K562 (cell line): ENCODE measurements around the gene RNU6-8. TPM values are rescaled to one million over a fixed set of nuclear protein-coding genes. Genes with fewer than 3 reads are reported as not detected.

Experiments used
- ATAC-seq: fragments of 200-7000 bp; cut with Tn5 transposase; 3 replicates; pipeline ENCODE4 v1.9.1; 2020; ENCODE audit warnings: moderate library complexity
- BruUV-seq: library from RNA; stranded (reverse); fragments of 400-500 nt; replicated peaks from 2 replicates; lab custom pipeline; 2021; lab: Mats Ljungman, UMichigan
- CTCF ChIA-PET: fragments of 300-600 bp; formaldehyde crosslinking; extraction: SDS; loops from one replicate; lab custom pipeline; 2021; ENCODE audit warnings: low intra/inter-chr PET ratio; lab: Yijun Ruan, JAX
- POLR2A ChIA-PET: fragments of 300-600, 350-650 bp; sonication (Branson Sonifier 250); formaldehyde crosslinking; extraction: SDS; loops from one replicate; lab custom pipeline; 2021; ENCODE audit warnings: antibody characterized with exemption, inconsistent platforms; lab: Yijun Ruan, JAX
- DNase-seq, 4 experiments: peaks; one replicate each; pipeline versions ENCODE4 v3.0.0 to v3.0.0-alpha.2; 2011 to 2018; ENCODE audit warnings: low spot score in 3 of 4, mixed read lengths in 3 of 4; ENCODE audit errors: extremely low read depth in 1 of 4
- FAIRE-seq: peaks from 2 replicates; lab custom pipeline; 2011; peaks lifted over from hg19 to GRCh38; lab: Jason Lieb, UNC
- H2AFZ ChIP-seq: 2 replicates; pipeline ENCODE4 v1.6.0; 2011; ENCODE audit warnings: low read depth, low read length, control low read depth, inconsistent platforms
- H3K27ac ChIP-seq: fragments of 200-600 bp; 3 replicates; pipeline ENCODE4 v1.8.0; 2011; ENCODE audit warnings: low read depth, mild to moderate bottlenecking, control low read depth, inconsistent platforms, low read length, moderate library complexity, mixed read lengths; ENCODE audit errors: extremely low read depth
- H3K27me3 ChIP-seq, 2 experiments: fragments of 300-600 bp in 1 of 2; 2 replicates in 1 of 2; 3 replicates in 1 of 2; pipeline versions ENCODE4 v1.6.0 to v1.8.0; 2011; ENCODE audit warnings: inconsistent platforms in 2 of 2, low read length in 2 of 2, mild to moderate bottlenecking in 1 of 2, mixed read lengths in 1 of 2, moderate library complexity in 1 of 2; ENCODE audit not compliant: control insufficient read depth in 2 of 2, insufficient read depth in 2 of 2
- H3K36me3 ChIP-seq: fragments of 300-600 bp; 3 replicates; pipeline ENCODE4 v1.8.0; 2011; ENCODE audit warnings: mild to moderate bottlenecking, low read length, inconsistent platforms; ENCODE audit not compliant: control insufficient read depth, insufficient read depth
- H3K4me1 ChIP-seq, 2 experiments: fragments of 200-600 bp in 1 of 2; replicated peaks in 1 of 2; 2 replicates in 1 of 2; 3 replicates in 1 of 2; pipeline versions ENCODE4 v1.5.1 to v1.8.0; 2011; ENCODE audit warnings: inconsistent platforms in 2 of 2, low read length in 2 of 2, mild to moderate bottlenecking in 1 of 2, mixed read lengths in 1 of 2, moderate library complexity in 1 of 2; ENCODE audit not compliant: control insufficient read depth in 2 of 2, insufficient read depth in 2 of 2
- H3K4me2 ChIP-seq: 2 replicates; pipeline ENCODE4 v1.6.1; 2011; ENCODE audit warnings: low read length, control low read depth, inconsistent platforms, mixed read lengths; ENCODE audit not compliant: insufficient read depth
- H3K4me3 ChIP-seq: fragments of 200-600 bp; sonication (generic), shearing (Covaris generic); 2 replicates; pipeline ENCODE4 v1.5.1; 2016; ENCODE audit warnings: control low read depth, inconsistent platforms
- H3K79me2 ChIP-seq: fragments of 200-600 bp; 3 replicates; pipeline ENCODE4 v1.8.0; 2011; ENCODE audit warnings: low read length, inconsistent platforms; ENCODE audit not compliant: control insufficient read depth, insufficient read depth
- H3K9ac ChIP-seq, 2 experiments: 2 replicates each; pipeline versions ENCODE4 v1.6.0 to v1.6.1; 2011; ENCODE audit warnings: low read depth in 2 of 2, low read length in 2 of 2, control low read depth in 1 of 2, inconsistent platforms in 1 of 2, mild to moderate bottlenecking in 1 of 2, mixed read lengths in 1 of 2; ENCODE audit not compliant: insufficient read depth in 1 of 2
- H3K9me1 ChIP-seq: one replicate; pipeline ENCODE4 v1.6.0; 2011; ENCODE audit warnings: inconsistent platforms, mild to moderate bottlenecking, low read length, moderate library complexity; ENCODE audit not compliant: control insufficient read depth, insufficient read depth
- H3K9me3 ChIP-seq: replicated peaks from 2 replicates; pipeline ENCODE4 v1.5.1; 2011; ENCODE audit warnings: low read depth, low read length, inconsistent platforms; ENCODE audit not compliant: control insufficient read depth, insufficient read depth
- H4K20me1 ChIP-seq: replicated peaks from 2 replicates; pipeline ENCODE4 v1.6.1; 2011; ENCODE audit warnings: low read length, inconsistent platforms, mixed read lengths; ENCODE audit not compliant: control insufficient read depth, insufficient read depth
- CBFA2T2 ChIP-seq: fragments of 450-650 bp; conservative IDR thresholded peaks from 2 replicates; pipeline ENCODE4 v1.6.1; 2017; ENCODE audit warnings: mild to moderate bottlenecking
- CBX3 ChIP-seq, 2 experiments: IDR thresholded peaks; 1 replicate in 1 of 2; 2 replicates in 1 of 2; pipeline ENCODE4 v1.6.1; 2012; ENCODE audit warnings: inconsistent platforms in 2 of 2, low read length in 2 of 2, borderline replicate concordance in 1 of 2, control low read depth in 1 of 2
- KAT2B ChIP-seq: IDR thresholded peaks from one replicate; pipeline ENCODE4 v1.6.1; 2012; ENCODE audit warnings: low read depth, mild to moderate bottlenecking, control low read depth, inconsistent platforms, low read length, moderate library complexity
- NR2F6 ChIP-seq: fragments of 450-650 bp; formaldehyde crosslinking; IDR thresholded peaks from 2 replicates; pipeline ENCODE4 v1.4.0; 2020; ENCODE audit warnings: mild to moderate bottlenecking
- PHF8 ChIP-seq: fragments of 200-600 bp; sonication (generic); IDR thresholded peaks from 2 replicates; pipeline ENCODE4 v1.6.1; 2012; ENCODE audit warnings: mixed run types, mild to moderate bottlenecking, inconsistent platforms, low read length, moderate library complexity, borderline replicate concordance
- RAD51 ChIP-seq: fragments of 450-650 bp; IDR thresholded peaks from 2 replicates; pipeline ENCODE4 v1.7.1; 2016; ENCODE audit warnings: low read depth, mild to moderate bottlenecking, borderline replicate concordance
- TFE3 ChIP-seq: fragments of 450-650 bp; formaldehyde crosslinking; IDR thresholded peaks from 2 replicates; pipeline ENCODE4 v1.4.0; 2020; ENCODE audit warnings: mild to moderate bottlenecking, mixed read lengths
- THAP12 ChIP-seq: fragments of 250-450 bp; sonication (Bioruptor Pico); IDR thresholded peaks from 2 replicates; pipeline ENCODE4 v1.9.0; 2021; ENCODE audit warnings: mild to moderate bottlenecking, inconsistent platforms
- TOE1 ChIP-seq, 2 experiments: fragments of 450-650 bp in 1 of 2; sonication (generic) in 1 of 2; formaldehyde crosslinking in 1 of 2; IDR thresholded peaks; 2 replicates each; pipeline versions ENCODE4 v1.7.1 to v1.8.0; 2016 to 2022; ENCODE audit warnings: borderline replicate concordance in 2 of 2, mild to moderate bottlenecking in 2 of 2, antibody characterized with exemption in 1 of 2, inconsistent platforms in 1 of 2, low read depth in 1 of 2, missing genetic modification reagents in 1 of 2, moderate library complexity in 1 of 2
- ZNF668 ChIP-seq: fragments of 250-450 bp; sonication (Bioruptor Pico); IDR thresholded peaks from 2 replicates; pipeline ENCODE4 v1.8.0; 2022; ENCODE audit warnings: mild to moderate bottlenecking, inconsistent platforms
- WGBS: fragments of 100-300 bp; shearing (Covaris generic); methylation state at CpG from one replicate; pipeline ENCODE4 v1.1.6; 2016; ENCODE audit warnings: low coverage, mixed read lengths; ENCODE audit not compliant: insufficient coverage; ENCODE audit errors: missing lambda C conversion rate; 5-methylcytosine and 5-hydroxymethylcytosine counted together
- in situ Hi-C: fragments of 300-500 bp; cut with MboI; formaldehyde crosslinking; loops from 4 replicates; pipeline ENCODE4 v1.15.0; 2018; ENCODE audit warnings: inconsistent platforms, mixed read lengths
- intact Hi-C: fragments of 100-400 bp; cut with micrococcal nuclease; formaldehyde crosslinking; loops from 2 replicates; pipeline ENCODE4 v1.14.2; 2022
- polyA plus RNA-seq, 8 experiments: library from polyadenylated mRNA; depleted of rRNA in 4 of 8; stranded (reverse) in 5 of 8; unstranded in 3 of 8; fragments of >200 nt; fragmentation: Nextera tagmentation in 2 of 8; fragmentation: Illumina TruSeq in 1 of 8; extraction: Ambion mirVana in 2 of 8; extraction: Trizol in 1 of 8; gene quantifications; 2 replicates each; pipeline versions ENCODE4 v1.2.1 to v1.2.3, GENCODE V29; 2011 to 2014; ENCODE audit warnings: inconsistent platforms in 1 of 8, missing spikeins in 1 of 8
- total RNA-seq, 7 experiments: library from RNA; depleted of rRNA in 6 of 7; stranded (reverse); fragments of >200 nt in 6 of 7; fragmentation: Illumina TruSeq in 2 of 7; extraction: Trizol in 2 of 7; gene quantifications; 2 replicates each; pipeline versions ENCODE4 v1.2.1 to v1.2.3, GENCODE V29; 2011 to 2021; ENCODE audit warnings: low replicate concordance in 1 of 7
- TF ChIP-seq, protein P1 (sequence below): sonication (generic); formaldehyde crosslinking; IDR thresholded peaks from 2 replicates; pipeline ENCODE4 v1.5.0; 2020; ENCODE audit warnings: missing genetic modification reagents

Gene RNU6-8
- total and polyA plus RNA-seq, 9 of the 15 experiments (the other 6 are each of a cell fraction or from before 2014, with no cell fraction given), result not detected

GRCh38 chr14:32171469-32171868 lies 31.6 kb downstream of the RNU6-8 start:
- H4K20me1 ChIP-seq, result no peaks in the 10 kb centered on the region
- ATAC-seq (no peak), DNase-seq (no peak), FAIRE-seq (no peak)
- H3K4me3 ChIP-seq, result no peak overlapping the region
- ChIA-PET CTCF (no interaction called here), POLR2A (no interaction called here)
- 54% methylated on average over 5 of the region's 5 CpGs for WGBS
- H3K9me1 ChIP-seq, result no peaks in the 10 kb centered on the region
- H2AFZ ChIP-seq, result no peak overlapping the region
- no peaks in the 10 kb centered on the region for H3K79me2 ChIP-seq
- H3K27ac ChIP-seq, result no peak overlapping the region
- in situ Hi-C loops (no loop called here), intact Hi-C loops (no loop called here)
- H3K9me3 ChIP-seq, result no peaks in the 10 kb centered on the region
- TF ChIP-seq CBX3 (IDR thresholded peaks at IDR 0.05; ENCODE audit: borderline replicate concordance in 1 of 2, low read length in 2 of 2) (no peak), PHF8 (no peak), NR2F6 (CRISPR knock-in tag) (no peak), CBFA2T2 (0 out of 2 replicates have a peak, but pooled peaks have one; percentile 10), ZNF668 (CRISPR knock-in tag) (no peak), THAP12 (CRISPR knock-in tag) (no peak), KAT2B (no peak), TOE1 (IDR thresholded peaks at IDR 0.05; ENCODE audit: borderline replicate concordance) (peak; percentile 46; the same call in 1 of the 2 replicates), TOE1 (CRISPR knock-in tag; IDR thresholded peaks at IDR 0.05; ENCODE audit: borderline replicate concordance, low read depth) (no peak), RAD51 (peak; percentile 65; the same call in 1 of the 2 replicates), TFE3 (CRISPR knock-in tag) (peak; percentile 75)
- TF ChIP-seq, protein P1, sequence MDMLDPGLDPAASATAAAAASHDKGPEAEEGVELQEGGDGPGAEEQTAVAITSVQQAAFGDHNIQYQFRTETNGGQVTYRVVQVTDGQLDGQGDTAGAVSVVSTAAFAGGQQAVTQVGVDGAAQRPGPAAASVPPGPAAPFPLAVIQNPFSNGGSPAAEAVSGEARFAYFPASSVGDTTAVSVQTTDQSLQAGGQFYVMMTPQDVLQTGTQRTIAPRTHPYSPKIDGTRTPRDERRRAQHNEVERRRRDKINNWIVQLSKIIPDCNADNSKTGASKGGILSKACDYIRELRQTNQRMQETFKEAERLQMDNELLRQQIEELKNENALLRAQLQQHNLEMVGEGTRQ (CRISPR knock-in tag), result peak; percentile 18; the same call in 1 of the 2 replicates
- no peak overlapping the region for H3K9ac ChIP-seq
- no peak overlapping the region for H3K4me2 ChIP-seq
- H3K27me3 ChIP-seq, result no peaks in the 10 kb centered on the region
- no TSS peak for BruUV-seq
- no peaks in the 10 kb centered on the region for H3K36me3 ChIP-seq
- no peaks in the 10 kb centered on the region; a peak in 1 of 5 replicates for H3K4me1 ChIP-seq
